Activated naive CD8-positive, alpha-beta T cell treated with anti-CD3 and anti-CD28 coated beads, Interleukin-2, amount 50 U/mL, for 16 hours (primary cell): ENCODE results near the gene RBFOX1.

Source experiments
- DNase-seq: peaks from one replicate; pipeline ENCODE4 v3.0.0-alpha.2; 2020; ENCODE audit warnings: low read depth, low spot score

RBFOX1 gene

DNA sequence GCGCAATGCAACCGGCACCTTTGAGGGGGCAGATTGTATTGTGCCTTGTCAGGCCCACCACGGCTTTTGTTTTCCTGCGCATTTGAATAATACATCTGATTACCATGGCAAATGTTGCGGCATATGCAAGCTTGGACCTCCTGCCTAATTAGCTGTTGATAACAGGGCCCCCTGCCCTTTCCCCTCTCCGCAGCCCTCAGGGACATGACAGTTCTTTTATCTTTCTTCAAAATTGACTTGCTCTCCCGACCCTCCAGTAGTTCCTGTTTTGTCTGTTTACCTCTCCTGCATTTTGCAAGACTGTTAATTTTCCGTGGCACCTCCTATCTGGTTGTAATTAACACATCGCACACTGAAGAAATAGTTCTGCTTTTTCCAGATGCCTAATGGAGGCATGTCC, 86.8 kb downstream of the RBFOX1 start:
- DNase-seq, result no peak

DNA sequence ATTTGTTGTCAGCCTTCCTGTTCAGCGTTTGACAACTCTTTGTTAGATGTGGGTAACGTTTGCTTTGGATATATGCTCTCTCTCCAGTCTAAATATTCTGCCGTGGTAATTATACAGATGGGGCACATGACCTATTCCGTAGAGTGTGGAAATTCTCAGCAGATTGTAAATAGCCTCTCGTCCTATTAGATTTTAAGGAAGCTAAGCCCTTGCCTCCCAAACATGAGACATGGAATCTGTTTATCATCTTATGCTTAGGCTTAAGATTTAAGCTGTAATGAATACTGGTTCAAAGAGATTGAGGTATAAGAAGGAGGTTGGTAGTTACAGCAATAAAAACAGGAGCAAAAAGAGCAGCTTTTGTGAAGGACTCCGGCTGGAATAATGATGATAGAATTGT, 87.4 kb downstream of the RBFOX1 start:
- no peak for DNase-seq

DNA sequence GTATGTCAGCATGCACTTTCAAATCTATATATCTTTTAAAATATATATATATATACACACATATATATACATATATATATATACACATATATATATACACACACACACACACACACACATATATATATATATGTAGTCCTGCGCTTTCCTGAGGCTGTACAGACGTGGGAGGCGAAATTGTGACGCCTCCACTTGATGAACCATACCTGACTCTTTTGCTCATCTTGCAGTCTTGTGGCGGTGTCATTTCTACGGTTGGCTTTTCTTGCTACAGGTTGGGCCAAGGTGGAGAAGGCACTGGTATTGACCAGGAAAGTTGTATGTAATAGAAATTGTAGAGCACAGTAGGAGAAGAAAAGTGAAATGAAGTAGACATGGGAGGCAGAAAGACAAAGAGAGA, 88.2 kb downstream of the RBFOX1 start:
- no peak for DNase-seq

DNA sequence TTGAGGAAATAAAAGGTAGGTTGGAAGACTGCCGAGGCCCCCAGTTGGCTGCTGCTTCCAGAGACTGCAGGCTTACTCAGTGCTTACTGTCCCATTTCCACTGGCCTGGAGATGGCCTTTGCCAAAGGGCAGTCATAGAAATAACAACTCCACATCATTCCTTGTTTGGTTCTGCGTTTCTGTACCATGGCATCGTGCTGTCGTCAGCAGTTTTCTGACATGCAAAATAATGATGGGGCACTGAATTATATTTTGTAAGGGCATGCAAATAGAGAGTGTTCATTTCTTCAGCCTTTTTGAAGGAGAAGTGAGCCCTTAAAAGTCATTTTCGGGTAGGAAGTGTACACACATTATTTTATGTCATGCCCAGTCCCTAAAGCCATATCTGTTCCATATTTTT, 88.9 kb downstream of the RBFOX1 start:
- no peak for DNase-seq

DNA sequence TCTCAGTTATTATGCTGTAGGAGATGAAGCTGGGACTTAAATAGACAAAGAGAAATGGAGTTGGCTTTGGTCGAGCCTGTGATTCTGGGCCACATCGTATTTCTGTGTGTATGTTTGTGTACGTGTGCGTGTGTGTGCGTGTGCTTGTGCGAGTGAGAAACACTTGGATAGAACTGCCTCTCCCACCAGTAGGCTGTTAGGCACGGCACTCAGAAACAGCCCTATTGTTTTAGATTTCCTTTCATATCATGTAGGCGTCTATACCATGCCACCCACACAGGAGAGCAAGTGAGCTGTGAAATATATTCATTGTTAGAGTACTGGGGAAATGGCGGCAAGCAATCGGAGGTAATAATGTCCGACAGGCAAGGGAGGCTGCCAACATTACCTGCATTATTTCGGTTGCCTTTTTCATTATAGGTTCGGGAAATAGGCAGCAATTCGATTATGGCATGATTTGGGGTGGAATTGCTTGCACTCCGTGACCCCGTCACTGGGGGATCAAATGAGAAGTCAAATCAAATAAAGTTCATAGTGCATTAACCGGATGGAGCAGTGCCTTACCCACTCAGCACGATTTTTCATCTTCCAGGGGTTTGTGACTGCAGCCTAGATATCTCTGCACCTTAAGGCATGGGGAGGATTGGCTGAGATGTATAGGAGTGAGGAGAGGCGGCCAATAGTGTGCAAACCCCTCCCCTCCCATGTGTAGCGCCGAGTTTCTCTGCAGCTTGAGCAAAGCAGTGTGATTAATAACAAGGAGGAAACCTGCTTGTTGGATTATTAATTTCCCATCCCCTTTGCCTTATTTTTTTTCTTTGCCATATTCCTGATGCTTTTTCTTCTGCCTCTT, 89.6 kb downstream of the RBFOX1 start:
- DNase-seq, result no peak

DNA sequence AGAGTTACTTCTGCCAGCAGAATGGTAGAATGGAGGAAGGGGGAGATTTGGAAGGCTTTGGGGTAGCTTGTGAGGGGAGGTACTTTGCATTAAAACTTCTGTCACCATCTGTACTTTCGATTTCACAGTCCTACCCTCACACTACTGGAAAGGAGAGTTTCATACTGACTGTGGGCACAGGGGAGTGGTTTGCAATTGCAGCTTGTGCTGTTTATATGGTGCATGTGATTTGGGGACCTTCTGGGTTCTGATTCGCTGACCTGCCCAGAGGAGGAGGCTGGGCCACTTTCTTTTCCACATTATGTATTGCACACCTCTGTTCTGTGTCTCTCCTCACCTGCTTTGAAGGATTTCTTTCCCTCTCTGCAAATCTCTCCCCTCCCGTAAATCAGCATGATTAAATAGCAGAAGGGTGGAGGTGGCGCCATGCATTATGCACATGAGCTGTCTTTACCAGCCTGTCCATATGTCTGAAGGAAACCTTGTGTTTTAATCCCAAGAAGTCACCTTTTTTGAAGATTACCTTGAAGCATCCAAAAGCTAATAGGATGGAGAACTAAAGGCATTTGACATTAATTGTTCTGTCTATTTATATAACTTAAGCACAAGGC, 90.9 kb downstream of the RBFOX1 start:
- no peak for DNase-seq

DNA sequence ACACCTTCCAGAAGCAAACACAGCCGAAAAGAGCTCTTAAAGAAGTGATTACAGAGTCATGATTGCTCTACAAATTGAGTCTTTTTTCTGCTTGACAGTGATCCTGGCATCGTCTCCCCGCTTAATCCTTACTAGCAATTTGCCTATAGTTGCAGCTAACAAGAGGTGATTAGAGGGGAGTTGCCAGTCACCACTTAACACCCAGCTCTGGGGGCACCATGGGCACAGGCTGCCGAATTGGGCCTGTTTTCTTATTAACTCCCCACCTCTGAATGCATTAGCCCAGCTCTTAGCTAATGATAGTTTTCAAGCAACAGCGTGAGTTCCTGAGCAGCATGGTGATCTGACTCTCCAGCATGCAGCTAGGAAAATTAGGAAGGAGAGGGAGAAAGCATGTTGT, 93.5 kb downstream of the RBFOX1 start:
- DNase-seq, result no peak

DNA sequence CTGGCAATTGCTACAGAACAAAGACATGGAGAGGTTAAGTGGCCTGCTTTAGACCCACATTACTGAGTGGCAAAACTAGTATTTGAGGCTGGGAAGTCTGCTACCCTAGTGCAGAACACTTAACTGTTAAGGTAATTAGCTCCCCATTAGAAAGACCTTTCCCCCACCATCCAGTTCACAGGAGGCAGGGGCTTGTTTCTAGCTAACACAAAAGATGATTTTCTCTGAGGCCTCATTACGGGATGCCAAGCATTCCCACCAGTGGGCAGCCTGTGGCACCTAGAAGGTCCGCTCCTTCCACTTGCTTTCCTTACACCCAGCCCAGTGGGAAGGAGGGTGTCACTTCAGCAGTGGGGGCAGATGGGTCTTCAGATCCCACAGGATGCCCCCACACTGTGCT, 99.1 kb downstream of the RBFOX1 start:
- no peak for DNase-seq

DNA sequence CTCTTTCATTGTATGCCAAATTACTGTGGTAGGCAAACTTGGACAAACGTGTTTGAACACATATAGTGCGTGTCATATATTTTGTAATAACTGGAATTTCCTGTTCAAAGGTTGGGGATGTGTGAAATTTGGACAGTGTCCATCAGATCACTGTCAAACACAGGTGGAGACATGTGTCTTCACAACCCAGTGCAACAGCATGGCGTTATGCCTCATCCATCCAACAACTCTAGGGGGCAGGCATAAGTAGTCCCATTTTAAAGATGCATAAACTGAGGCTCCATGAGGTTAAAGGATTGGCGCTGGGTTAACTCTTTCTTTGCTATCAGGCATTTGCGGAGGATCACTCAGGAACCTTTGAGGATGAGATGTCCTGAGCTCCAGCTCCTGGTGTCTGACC, 103.7 kb downstream of the RBFOX1 start:
- DNase-seq, result no peak

DNA sequence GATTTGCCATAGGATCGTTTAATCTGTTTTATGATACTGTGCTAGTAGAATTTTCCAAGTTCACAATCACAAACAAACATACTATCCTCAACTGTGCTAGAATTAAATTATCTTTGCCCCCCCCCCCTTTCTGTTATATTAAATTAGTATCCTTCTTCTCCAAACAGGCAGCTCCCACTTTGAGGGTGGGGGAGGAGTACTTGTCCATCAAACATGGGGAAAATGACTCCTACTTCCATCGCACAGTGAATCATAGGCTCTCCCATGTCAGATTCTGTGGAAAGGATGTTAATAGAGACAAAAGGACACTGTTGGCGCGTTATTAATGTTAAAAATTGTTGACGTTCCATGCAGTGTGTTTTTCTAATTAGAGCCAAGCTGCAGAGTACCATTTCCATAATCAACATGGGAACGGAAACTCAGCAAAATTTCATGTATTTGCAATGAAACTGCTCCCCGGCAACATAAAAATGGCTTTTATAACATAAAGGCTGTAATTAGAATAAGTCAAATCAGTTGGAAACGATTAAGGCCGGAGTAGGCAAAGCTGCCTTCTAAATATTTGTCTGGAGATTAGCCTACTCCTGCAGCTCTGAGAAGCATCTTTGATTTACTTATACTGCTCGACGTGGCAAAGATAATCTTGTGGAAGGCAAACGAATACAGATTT, 104.6 kb downstream of the RBFOX1 start:
- no peak for DNase-seq

DNA sequence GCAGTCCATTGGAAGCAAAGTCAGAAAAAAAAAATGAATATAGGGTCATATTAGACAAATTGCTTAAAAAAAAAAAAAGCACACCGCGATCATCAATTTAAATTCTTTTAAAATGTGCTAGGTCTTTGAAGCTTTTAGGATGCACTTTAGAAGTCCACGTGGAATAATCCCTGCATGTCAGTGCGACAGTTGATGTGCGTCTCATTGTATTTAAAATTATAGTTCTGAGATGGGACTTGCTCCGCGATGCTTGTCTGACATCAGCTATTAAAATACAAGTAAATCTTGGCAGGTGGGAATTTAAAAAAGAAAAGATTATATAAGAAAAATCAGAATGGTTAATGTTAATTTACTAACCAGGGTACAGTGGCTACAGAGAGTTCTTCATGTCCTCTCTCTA, 105.2 kb downstream of the RBFOX1 start:
- no peak for DNase-seq

DNA sequence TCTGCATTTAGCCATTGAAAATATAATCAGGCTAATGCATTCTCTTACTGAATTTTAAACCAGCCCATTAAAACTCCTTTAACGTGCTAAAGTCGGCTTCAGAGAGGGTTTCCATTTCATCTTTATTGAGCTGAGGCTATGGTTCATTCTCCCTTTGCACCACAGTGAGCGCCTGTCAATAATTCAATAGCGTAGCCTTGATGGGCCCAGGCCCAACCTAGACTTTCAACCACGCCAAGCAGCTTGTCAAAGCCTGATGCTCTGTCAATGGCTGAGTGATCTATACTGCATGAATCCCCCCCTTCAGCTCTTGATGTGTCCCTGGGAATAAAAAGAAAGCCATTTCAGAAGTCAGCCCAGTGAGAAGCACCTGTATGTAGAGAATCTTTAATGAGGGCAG, 106.0 kb downstream of the RBFOX1 start:
- DNase-seq, result no peak

DNA sequence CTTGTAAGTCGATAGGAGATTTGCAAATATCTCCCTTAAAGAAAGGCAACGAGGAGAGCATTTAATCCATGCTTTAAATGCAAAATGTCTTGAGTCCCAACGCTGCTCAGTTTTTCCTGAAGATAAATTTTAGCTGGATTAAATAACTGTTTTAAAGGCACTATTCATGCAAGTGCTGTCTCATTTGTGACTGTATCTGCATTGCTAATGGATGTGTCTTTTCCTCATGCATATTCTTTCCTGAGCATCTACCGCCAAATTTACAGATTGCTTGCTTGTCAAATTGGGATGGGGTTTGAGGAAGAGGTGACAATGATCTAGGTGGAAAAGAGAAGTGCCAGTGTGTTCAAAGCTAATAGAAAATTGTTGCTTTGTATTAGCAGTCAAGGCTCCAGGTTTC, 106.9 kb downstream of the RBFOX1 start:
- no peak for DNase-seq

DNA sequence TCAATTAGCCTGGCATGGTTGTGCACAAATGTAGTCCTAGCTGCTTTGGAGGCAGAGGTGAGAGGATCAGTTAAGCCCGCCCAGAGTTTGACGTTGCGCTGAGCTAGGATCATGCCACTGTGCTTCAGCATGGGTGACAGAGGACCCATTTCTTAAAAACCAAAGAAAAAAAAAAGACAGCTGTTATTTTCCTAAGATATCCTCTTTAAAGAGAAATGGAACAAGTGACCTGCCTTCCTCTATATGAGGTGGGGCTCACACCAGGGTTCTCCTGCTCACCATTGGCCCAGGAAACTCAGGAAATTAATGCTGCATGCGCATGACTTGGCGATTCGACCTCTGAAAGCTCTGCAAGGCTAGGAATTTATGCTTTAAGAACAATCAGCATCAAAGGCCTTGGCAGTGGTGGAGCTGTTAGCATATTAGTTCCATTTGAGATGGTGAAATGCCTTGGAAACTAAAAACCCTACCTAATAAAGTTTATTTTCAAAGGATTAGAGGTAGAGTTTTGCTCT, 108.3 kb downstream of the RBFOX1 start:
- no peak for DNase-seq

DNA sequence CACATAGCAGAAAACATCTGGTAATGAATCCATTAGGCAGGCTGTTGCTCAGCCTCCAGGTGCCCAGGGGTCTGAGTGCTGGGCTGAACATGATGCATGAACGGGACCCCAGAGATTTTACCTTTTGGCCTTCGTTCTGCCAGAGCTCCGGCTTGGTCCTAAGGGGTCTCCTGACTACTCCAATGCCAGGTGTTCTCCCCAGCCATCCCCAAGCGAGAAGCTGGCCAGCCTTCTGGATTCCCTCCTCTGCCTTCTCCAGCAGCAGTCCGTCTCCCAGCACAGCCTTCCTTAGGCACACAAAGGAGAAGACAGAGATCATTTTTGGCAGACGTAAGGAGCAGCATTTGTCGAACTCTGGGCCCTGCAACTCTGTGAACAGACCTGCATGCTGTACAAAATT, 109.4 kb downstream of the RBFOX1 start:
- DNase-seq, result no peak

DNA sequence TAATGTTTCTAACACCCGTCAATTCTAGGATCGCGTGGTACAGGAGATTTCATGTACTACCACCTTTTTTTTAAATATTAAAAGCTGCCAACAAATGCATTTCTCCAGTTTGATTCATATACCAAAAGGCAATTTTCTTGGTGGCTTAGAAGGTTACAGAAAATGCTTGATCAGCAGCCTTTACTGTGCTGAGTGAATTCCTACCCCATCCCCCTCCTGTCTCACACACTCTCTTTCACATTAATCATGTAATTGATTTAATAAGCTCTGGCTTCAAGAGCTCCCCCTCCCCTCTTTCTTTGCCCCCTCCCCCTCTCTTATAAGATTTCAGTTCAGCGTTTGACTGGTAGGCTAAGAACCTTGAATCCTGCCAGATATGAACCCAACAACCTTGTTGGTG, 110.5 kb downstream of the RBFOX1 start:
- no peak for DNase-seq

DNA sequence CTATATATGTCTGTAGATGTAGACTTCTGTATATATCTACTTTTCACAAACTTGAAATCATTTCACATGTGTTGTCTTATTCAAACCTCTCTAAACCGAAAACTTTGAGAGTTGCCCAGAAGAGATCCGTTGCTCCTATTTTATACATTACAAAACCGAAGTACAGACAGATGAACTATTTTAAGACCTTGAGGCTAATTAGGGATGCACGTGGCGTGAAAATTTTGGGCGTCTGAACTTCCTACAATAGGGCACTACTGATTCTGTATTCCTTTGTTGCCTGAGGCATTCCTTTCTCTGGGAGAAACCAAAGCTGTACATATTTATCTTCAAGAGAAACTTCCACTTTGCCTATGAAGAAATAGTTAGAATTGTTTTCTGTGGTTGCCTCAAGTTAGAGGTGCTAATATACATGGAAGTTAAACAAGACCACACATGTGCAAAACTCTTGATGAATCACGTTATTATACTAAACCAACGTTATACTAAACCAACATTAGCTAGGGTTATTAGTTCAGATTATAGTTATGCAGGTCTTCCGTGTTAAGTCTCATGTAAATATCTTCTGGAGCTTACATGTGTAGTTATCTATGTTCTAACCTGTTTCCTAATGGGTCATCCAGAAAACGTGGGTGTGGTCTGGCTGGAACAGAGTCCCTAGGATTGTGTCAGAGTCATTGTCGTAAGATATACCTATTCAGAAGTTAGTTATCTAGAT, 111.2 kb downstream of the RBFOX1 start:
- no peak for DNase-seq

DNA sequence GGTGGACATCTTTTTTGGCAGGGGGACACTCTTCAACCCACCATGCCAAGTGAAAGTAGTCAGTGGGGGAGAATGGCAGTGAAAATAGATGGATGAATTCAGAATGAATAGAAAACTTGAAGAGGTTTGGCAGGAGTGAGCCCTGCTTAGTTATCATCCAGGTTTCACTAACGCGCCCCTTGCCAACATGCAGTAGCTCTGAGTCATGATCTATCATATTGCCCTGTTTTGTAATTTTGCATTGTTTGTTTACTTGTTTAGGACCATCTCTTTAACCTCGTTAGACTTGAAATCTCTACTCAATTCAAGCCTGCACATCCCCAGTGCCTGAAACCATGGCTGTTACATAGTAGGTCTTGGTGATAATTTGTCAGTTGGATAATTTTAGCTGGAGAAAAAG, 116.7 kb downstream of the RBFOX1 start:
- DNase-seq, result no peak

DNA sequence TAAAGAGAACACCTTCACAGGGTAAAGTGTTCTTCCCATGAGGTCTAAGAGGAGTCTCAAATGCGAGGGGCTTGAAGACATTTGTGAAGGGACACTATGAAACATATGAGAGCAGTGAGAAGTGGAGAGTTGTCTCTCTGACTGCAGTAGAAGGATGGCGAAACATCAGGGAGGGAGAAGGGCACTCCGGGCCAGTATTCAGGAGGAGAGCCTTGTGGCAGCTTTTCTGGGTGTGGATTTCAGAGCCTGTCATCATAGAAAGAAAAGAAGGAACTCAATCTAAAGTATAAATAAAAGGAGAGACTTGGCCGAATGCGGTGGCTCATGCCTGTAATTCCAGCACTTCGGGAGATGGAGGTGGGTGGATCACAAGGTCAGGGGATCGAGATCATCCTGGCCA, 117.2 kb downstream of the RBFOX1 start:
- DNase-seq, result no peak

DNA sequence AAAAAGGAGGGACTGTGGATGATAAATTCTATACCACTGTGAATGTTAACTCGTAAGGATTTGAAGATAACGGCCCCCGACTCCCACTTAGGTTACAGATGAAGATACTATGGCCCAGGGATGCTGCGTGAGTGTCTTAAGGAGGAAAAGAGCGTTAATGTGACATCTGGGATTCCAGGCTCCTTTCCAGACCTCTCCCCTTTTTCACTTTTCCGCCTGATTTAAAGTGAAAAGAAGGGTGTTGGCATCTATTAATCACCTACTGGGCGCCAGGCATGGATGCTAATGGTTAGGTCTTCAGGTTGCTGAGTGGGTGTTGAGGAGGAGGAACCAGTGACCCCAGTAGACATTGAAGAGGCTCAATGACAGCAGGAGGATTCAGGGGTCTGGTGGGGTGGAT, 117.8 kb downstream of the RBFOX1 start:
- no peak for DNase-seq

DNA sequence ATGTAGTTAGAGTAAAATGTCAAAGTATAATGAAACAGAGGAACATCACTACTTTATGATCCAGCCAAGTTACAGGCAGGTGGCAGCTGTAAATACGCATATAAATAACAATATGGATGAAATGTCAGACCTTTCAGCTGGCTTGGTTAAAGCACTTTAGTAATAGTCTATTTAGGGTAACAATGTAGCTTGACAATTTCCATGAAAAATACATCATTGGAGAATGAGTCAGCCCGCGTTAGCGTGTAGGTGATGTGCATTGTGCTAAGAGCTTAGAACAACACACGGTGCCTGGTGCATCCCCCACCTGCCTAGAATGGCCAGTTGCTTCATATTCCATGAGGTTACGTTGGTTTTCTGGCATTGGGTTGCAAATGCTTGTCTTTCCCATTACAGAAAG, 119.4 kb downstream of the RBFOX1 start:
- DNase-seq, result no peak

DNA sequence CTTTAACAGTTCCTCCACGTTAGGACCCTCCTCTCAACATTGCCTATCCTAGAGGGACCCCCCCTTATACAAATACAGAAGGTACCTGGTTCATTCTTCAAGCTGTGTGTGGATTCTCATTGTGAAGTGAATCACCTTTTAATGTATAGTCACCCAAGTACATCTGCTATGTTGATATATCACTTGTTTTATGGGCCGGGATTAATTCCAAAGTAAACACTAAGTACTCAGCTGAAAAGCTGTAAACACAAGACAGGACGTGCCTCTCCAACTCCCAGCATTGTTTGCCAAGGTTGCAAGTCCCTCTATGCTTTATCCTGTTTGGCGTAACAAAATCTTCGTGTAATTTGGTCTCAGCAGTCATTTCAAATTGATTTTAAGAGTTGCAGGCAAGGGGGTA, 123.6 kb downstream of the RBFOX1 start:
- no peak for DNase-seq
